Right lobe of liver (tissue), 6 donors: ENCODE measurements around the gene CENPC. TPM values are rescaled to one million over a fixed set of nuclear protein-coding genes. Genes with fewer than 3 reads are reported as not detected.
"Not testable (repeated sequence)": the region's sequence is repeated elsewhere in the genome, so short reads cannot be mapped to it uniquely, and the experiment has no call there.

Experiments used
- ATAC-seq, 4 donors: fragments of 200-7000 bp; cut with Tn5 transposase; one replicate each; pipeline ENCODE4 v1.9.1; 2020; ENCODE audit warnings: mild to moderate bottlenecking in 4 of 4, moderate library complexity in 4 of 4
- DNase-seq, 3 donors: peaks; one replicate each; pipeline ENCODE4 v3.0.0-alpha.2; 2020
- H3K27ac ChIP-seq, 3 donors: fragments of 200-600 bp; one replicate each; pipeline ENCODE4 v1.8.0; 2022
- H3K27me3 ChIP-seq, 2 donors: fragments of 200-600 bp; one replicate each; pipeline ENCODE4 v1.8.0; 2022
- H3K36me3 ChIP-seq, 4 donors: fragments of 200-600 bp; sonication (generic) in 1 of 4; one replicate each; pipeline versions ENCODE4 v1.5.1 to v1.8.0; 2017 to 2022; ENCODE audit warnings: control low read depth in 1 of 4
- H3K4me1 ChIP-seq, 4 donors: fragments of 200-600 bp; sonication (generic) in 1 of 4; one replicate each; pipeline versions ENCODE4 v1.5.1 to v1.8.0; 2017 to 2022; ENCODE audit warnings: control low read depth in 1 of 4
- H3K4me3 ChIP-seq, 3 donors: fragments of 200-600 bp; one replicate each; pipeline ENCODE4 v1.8.0; 2022
- H3K9me3 ChIP-seq, 4 donors: fragments of 200-600 bp; sonication (generic) in 1 of 4; one replicate each; pipeline versions ENCODE4 v1.5.1 to v1.8.0; 2017 to 2022; ENCODE audit warnings: control low read depth in 1 of 4
- CTCF ChIP-seq, 4 donors: fragments of 200-600 bp in 3 of 4; fragments of 450-650 bp in 1 of 4; IDR thresholded peaks; one replicate each; pipeline versions ENCODE4 v1.5.1 to v1.8.0; 2016 to 2022; ENCODE audit warnings: antibody characterized with exemption in 4 of 4, mild to moderate bottlenecking in 2 of 4
- POLR2A ChIP-seq: fragments of 450-650 bp; IDR thresholded peaks from one replicate; pipeline ENCODE4 v1.6.1; 2017; ENCODE audit warnings: antibody characterized with exemption, mild to moderate bottlenecking
- WGBS: methylation state at CpG from one replicate; pipeline ENCODE4 v1.1.6; 2018; ENCODE audit warnings: low coverage, low lambda C conversion rate; ENCODE audit not compliant: insufficient coverage; ENCODE audit errors: missing lambda C conversion rate; 5-methylcytosine and 5-hydroxymethylcytosine counted together
- intact Hi-C, 2 donors: fragments of 100-400 bp; cut with DNase I; formaldehyde crosslinking; loops; one replicate each; pipeline versions ENCODE4 v1.11.2 to v1.14.1; 2022
- total RNA-seq, 6 experiments: library from RNA; depleted of rRNA in 2 of 6; stranded (reverse); fragments of >200 nt in 2 of 6; fragmentation: NEBNext Ultra II Directional in 3 of 6; extraction: Animal tissue kit (Norgen Biotek cat#: 25700) in 3 of 6; gene quantifications; one replicate each; pipeline versions ENCODE4 v1.1.0 to v1.2.4, GENCODE V29; 2016 to 2023
- donor health status: DM: no; HTN: yes; CAD: no.
- donor health status: DM: no; HTN: no; CAD: no.
- donor health status: DM: no; HTN: no; CAD: no.
- donor health status: DM: no; HTN: yes; CAD: no.
- donor health status: DM: no; HTN: yes; CAD: no.

The CENPC gene
- total RNA-seq, 6 experiments from 2014 or later: 4.3 to 10.4 (median 6.8) TPM

- no peak for TF ChIP-seq CTCF (IDR thresholded peaks at IDR 0.05)
- TF ChIP-seq POLR2A: no peak
- Histone ChIP-seq H3K27ac (no peak overlapping the region), H3K27me3 (no peaks in the 10 kb centered on the region), H3K4me3 (no peak overlapping the region), H3K36me3 (no peaks in the 10 kb centered on the region), H3K9me3 (no peaks in the 10 kb centered on the region), H3K4me1 (no peaks in the 10 kb centered on the region)
- DNase-seq (no peak), ATAC-seq (no peak)
- WGBS: 45% methylated on average over 3 of the region's 3 CpGs
- intact Hi-C loops: no loop called here
Measured at GRCh38 chr4:67555447-67555846, 10.1 kb upstream of the CENPC start.

- DNase-seq: no peak
- whole genome bisulfite sequencing: 75% methylated on average over 3 of the region's 3 CpGs
- no peaks in the 10 kb centered on the region for H3K27me3 ChIP-seq
- no peaks in the 10 kb centered on the region for H3K9me3 ChIP-seq
- no peak overlapping the region for H3K4me3 ChIP-seq
- intact Hi-C loops: no loop called here
- TF ChIP-seq CTCF (IDR thresholded peaks at IDR 0.05): no peak
- no peak for TF ChIP-seq POLR2A
- ATAC-seq: no peak
- H3K27ac ChIP-seq: no peak overlapping the region
- H3K36me3 ChIP-seq: no peaks in the 10 kb centered on the region
- no peaks in the 10 kb centered on the region for H3K4me1 ChIP-seq
Measured at GRCh38 chr4:67554096-67554495, 8.8 kb upstream of the CENPC start.

GRCh38 chr4:67552146-67552792 lies 7.0 kb upstream of the CENPC start:
- DNase-seq, H3K4me1 ChIP-seq, ATAC-seq, H3K27me3 ChIP-seq, H3K4me3 ChIP-seq, H3K27ac ChIP-seq, intact Hi-C loops, H3K9me3 ChIP-seq, H3K36me3 ChIP-seq: not testable (repeated sequence)
- WGBS: 56% methylated on average over 3 of the region's 4 CpGs

- TF ChIP-seq CTCF (IDR thresholded peaks at IDR 0.05) (no peak), POLR2A (no peak)
- no peak for ATAC-seq
- 72% methylated on average over 3 of the region's 3 CpGs for WGBS
- Histone ChIP-seq H3K9me3 (no peaks in the 10 kb centered on the region), H3K27ac (no peak overlapping the region), H3K4me1 (no peaks in the 10 kb centered on the region), H3K36me3 (no peaks in the 10 kb centered on the region), H3K4me3 (no peak overlapping the region), H3K27me3 (no peaks in the 10 kb centered on the region)
- intact Hi-C loops: no loop called here
- no peak for DNase-seq
Measured at GRCh38 chr4:67550857-67551256, 5.6 kb upstream of the CENPC start.

DNA sequence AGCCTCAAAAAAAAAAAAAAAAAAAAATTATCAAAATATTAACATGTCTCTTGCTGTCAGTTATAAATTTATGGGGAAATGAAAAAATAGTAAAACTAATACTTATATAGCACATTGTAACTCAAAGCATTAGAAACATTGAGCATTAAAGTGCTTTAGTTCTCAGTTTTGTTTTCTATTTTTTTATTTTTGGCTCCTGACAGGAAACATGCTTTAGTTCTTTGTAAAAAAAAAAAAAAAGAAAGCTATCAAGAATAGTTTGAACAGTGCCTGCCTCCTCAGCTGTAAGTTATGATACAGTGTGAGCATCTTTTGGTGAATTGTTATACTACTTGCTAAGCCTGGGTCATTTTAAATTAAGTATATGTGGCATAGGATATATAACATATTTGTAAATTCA lies 5.1 kb upstream of the CENPC start:
- no peaks in the 10 kb centered on the region for H3K36me3 ChIP-seq
- no peaks in the 10 kb centered on the region for H3K4me1 ChIP-seq
- TF ChIP-seq CTCF (IDR thresholded peaks at IDR 0.05): no peak
- no peaks in the 10 kb centered on the region for H3K27me3 ChIP-seq
- no peaks in the 10 kb centered on the region for H3K9me3 ChIP-seq
- no peak for DNase-seq
- intact Hi-C loops: no loop called here
- no peak overlapping the region for H3K27ac ChIP-seq
- H3K4me3 ChIP-seq: no peak overlapping the region
- ATAC-seq: no peak
